IMR-90 (cell line): ENCODE data around the gene GDNF. TPM values are rescaled to one million over a fixed set of nuclear protein-coding genes. Genes with fewer than 3 reads are reported as not detected.

Experiments used
- ATAC-seq: fragments of 200-7000 bp; cut with Tn5 transposase; 2 replicates; pipeline ENCODE4 v1.9.1; 2020; ENCODE audit warnings: low read depth, mild to moderate bottlenecking, moderate library complexity
- BruUV-seq: library from RNA; stranded (reverse); fragments of 400-500 nt; replicated peaks from 2 replicates; lab custom pipeline; 2021; lab: Mats Ljungman, UMichigan
- CTCF ChIA-PET: fragments of 300-600 bp; formaldehyde crosslinking; extraction: SDS; loops from one replicate; lab custom pipeline; 2021; ENCODE audit warnings: antibody characterized with exemption; lab: Yijun Ruan, JAX
- POLR2A ChIA-PET: fragments of 300-600 bp; sonication (Branson Sonifier 250); formaldehyde crosslinking; loops from one replicate; lab custom pipeline; 2022; ENCODE audit warnings: antibody characterized with exemption; ENCODE audit not compliant: unreplicated experiment; lab: Charles Lee
- DNase-seq: peaks from one replicate; pipeline ENCODE4 v3.0.0; 2013
- H2AFZ ChIP-seq: replicated peaks from 2 replicates; pipeline ENCODE3; 2013; ENCODE audit warnings: low read length, mild to moderate bottlenecking; ENCODE audit not compliant: poor library complexity
- H2AK5ac ChIP-seq: 2 replicates; pipeline ENCODE4 v1.6.1; 2013; ENCODE audit warnings: low read depth, low read length, inconsistent platforms
- H2AK9ac ChIP-seq: replicated peaks from 2 replicates; pipeline ENCODE3; 2013; ENCODE audit warnings: mild to moderate bottlenecking, low read depth, low read length, moderate library complexity; ENCODE audit not compliant: poor library complexity
- H2BK120ac ChIP-seq: 2 replicates; pipeline ENCODE4 v1.6.1; 2013; ENCODE audit warnings: low read depth, low read length, inconsistent platforms
- H2BK15ac ChIP-seq: 3 replicates; pipeline ENCODE4 v1.6.1; 2013; ENCODE audit warnings: low read depth, low read length, inconsistent platforms
- H2BK20ac ChIP-seq: 2 replicates; pipeline ENCODE4 v1.6.1; 2013; ENCODE audit warnings: low read depth, mild to moderate bottlenecking, inconsistent platforms, low read length, moderate library complexity
- H2BK5ac ChIP-seq: 2 replicates; pipeline ENCODE4 v1.6.1; 2013; ENCODE audit warnings: mild to moderate bottlenecking, low read depth, low read length, inconsistent platforms; ENCODE audit not compliant: poor library complexity, severe bottlenecking
- H3K14ac ChIP-seq: replicated peaks from 2 replicates; pipeline ENCODE4 v1.6.1; 2013; ENCODE audit warnings: low read depth, low read length, inconsistent platforms
- H3K18ac ChIP-seq: 2 replicates; pipeline ENCODE4 v1.6.1; 2013; ENCODE audit warnings: low read depth, low read length, control low read depth
- H3K23ac ChIP-seq: 2 replicates; pipeline ENCODE4 v1.6.1; 2013; ENCODE audit warnings: low read depth, low read length, inconsistent platforms
- H3K27ac ChIP-seq: 2 replicates; pipeline ENCODE4 v1.5.1; 2013; ENCODE audit warnings: mild to moderate bottlenecking, control low read depth, low read length; ENCODE audit not compliant: insufficient read depth
- H3K27me3 ChIP-seq: 2 replicates; pipeline ENCODE4 v1.6.1; 2013; ENCODE audit warnings: low read length; ENCODE audit not compliant: control insufficient read depth, insufficient read depth
- H3K36me3 ChIP-seq: 2 replicates; pipeline ENCODE4 v1.6.1; 2013; ENCODE audit warnings: low read length, mixed read lengths; ENCODE audit not compliant: control insufficient read depth, insufficient read depth
- H3K4ac ChIP-seq: 2 replicates; pipeline ENCODE4 v1.6.1; 2013; ENCODE audit warnings: low read depth, low read length, inconsistent platforms
- H3K4me1 ChIP-seq: 2 replicates; pipeline ENCODE4 v1.6.1; 2013; ENCODE audit warnings: low read length, mixed read lengths; ENCODE audit not compliant: control insufficient read depth, insufficient read depth
- H3K4me2 ChIP-seq: 2 replicates; pipeline ENCODE4 v1.6.1; 2013; ENCODE audit warnings: low read depth, mild to moderate bottlenecking, control low read depth, low read length, moderate library complexity
- H3K4me3 ChIP-seq: 2 replicates; pipeline ENCODE4 v1.5.1; 2013; ENCODE audit warnings: low read depth, mild to moderate bottlenecking, control low read depth, low read length, moderate library complexity; ENCODE audit not compliant: insufficient read depth
- H3K56ac ChIP-seq: 2 replicates; pipeline ENCODE4 v1.6.1; 2013; ENCODE audit warnings: low read length, inconsistent platforms; ENCODE audit not compliant: insufficient read depth; ENCODE audit errors: extremely low read depth
- H3K79me1 ChIP-seq, 2 experiments: 2 replicates each; pipeline ENCODE4 v1.6.1; 2013; ENCODE audit warnings: low read length in 2 of 2, inconsistent platforms in 1 of 2, low read depth in 1 of 2
- H3K9ac ChIP-seq: 2 replicates; pipeline ENCODE4 v1.6.1; 2013; ENCODE audit warnings: low read depth, low read length, control low read depth
- H3K9me1 ChIP-seq: 2 replicates; pipeline ENCODE4 v1.6.1; 2013; ENCODE audit warnings: low read length, inconsistent platforms; ENCODE audit not compliant: insufficient read depth
- H3K9me3 ChIP-seq: 2 replicates; pipeline ENCODE4 v1.6.1; 2013; ENCODE audit warnings: low read length; ENCODE audit not compliant: control insufficient read depth, insufficient read depth
- H4K20me1 ChIP-seq: 2 replicates; pipeline ENCODE4 v1.6.1; 2013; ENCODE audit warnings: low read length, inconsistent platforms; ENCODE audit not compliant: insufficient read depth
- H4K5ac ChIP-seq: 2 replicates; pipeline ENCODE4 v1.6.1; 2013; ENCODE audit warnings: mild to moderate bottlenecking, low read depth, low read length, control low read depth
- H4K8ac ChIP-seq, 2 experiments: 2 replicates each; pipeline ENCODE4 v1.6.1; 2013; ENCODE audit warnings: low read depth in 2 of 2, low read length in 2 of 2, control low read depth in 1 of 2, inconsistent platforms in 1 of 2
- H4K91ac ChIP-seq: 2 replicates; pipeline ENCODE4 v1.6.1; 2013; ENCODE audit warnings: low read depth, low read length, inconsistent platforms; ENCODE audit not compliant: insufficient read depth
- BHLHE40 ChIP-seq: fragments of 150-350 bp; IDR thresholded peaks from 2 replicates; pipeline ENCODE4 v1.6.1; 2016; ENCODE audit warnings: mild to moderate bottlenecking, low read depth, low read length
- CEBPB ChIP-seq: IDR thresholded peaks from 2 replicates; pipeline ENCODE4 v1.6.1; 2012; ENCODE audit warnings: low read depth, low read length, improper control_type of control experiment
- CHD1 ChIP-seq: IDR thresholded peaks from 2 replicates; pipeline ENCODE4 v1.6.1; 2012; ENCODE audit warnings: low read depth, low read length, improper control_type of control experiment
- CTCF ChIP-seq: conservative IDR thresholded peaks from 2 replicates; pipeline ENCODE4 v1.5.1; 2012; ENCODE audit warnings: mild to moderate bottlenecking, low read depth, low read length, improper control_type of control experiment
- ELK1 ChIP-seq: fragments of 150-350 bp; IDR thresholded peaks from 2 replicates; pipeline ENCODE4 v1.6.1; 2016; ENCODE audit warnings: low read depth, mild to moderate bottlenecking, low read length, moderate library complexity, borderline replicate concordance
- FOS ChIP-seq: fragments of 150-350 bp; IDR thresholded peaks from 2 replicates; pipeline ENCODE4 v1.6.1; 2016; ENCODE audit warnings: low read depth, low read length
- MAFK ChIP-seq: IDR thresholded peaks from 2 replicates; pipeline ENCODE4 v1.6.1; 2012; ENCODE audit warnings: low read depth, low read length, improper control_type of control experiment
- MAZ ChIP-seq: IDR thresholded peaks from 2 replicates; pipeline ENCODE4 v1.6.1; 2012; ENCODE audit warnings: low read depth, mild to moderate bottlenecking, low read length, improper control_type of control experiment, moderate library complexity, borderline replicate concordance
- MXI1 ChIP-seq: IDR thresholded peaks from 2 replicates; pipeline ENCODE4 v1.6.1; 2012; ENCODE audit warnings: low read depth, mild to moderate bottlenecking, low read length, moderate library complexity, borderline replicate concordance
- NFE2L2 ChIP-seq: fragments of 150-350 bp; IDR thresholded peaks from 2 replicates; pipeline ENCODE4 v1.6.1; 2016; ENCODE audit warnings: low read depth, mild to moderate bottlenecking, low read length
- POLR2A ChIP-seq: IDR thresholded peaks from 2 replicates; pipeline ENCODE4 v1.6.1; 2012; ENCODE audit warnings: mild to moderate bottlenecking, low read depth, low read length
- RAD21 ChIP-seq: IDR thresholded peaks from 2 replicates; pipeline ENCODE4 v1.6.1; 2012; ENCODE audit warnings: low read length, improper control_type of control experiment
- RCOR1 ChIP-seq: IDR thresholded peaks from 2 replicates; pipeline ENCODE4 v1.6.1; 2012; ENCODE audit warnings: mild to moderate bottlenecking, low read length, improper control_type of control experiment; ENCODE audit not compliant: insufficient replicate concordance
- RFX5 ChIP-seq: IDR thresholded peaks from 2 replicates; pipeline ENCODE4 v1.8.0; 2012; ENCODE audit warnings: low read depth, mild to moderate bottlenecking, low read length, moderate library complexity
- SMC3 ChIP-seq: fragments of 150-350 bp; IDR thresholded peaks from 2 replicates; pipeline ENCODE4 v1.6.1; 2016; ENCODE audit warnings: low read depth, mild to moderate bottlenecking, antibody characterized with exemption, low read length, moderate library complexity
- USF2 ChIP-seq: fragments of 150-350 bp; IDR thresholded peaks from 2 replicates; pipeline ENCODE4 v1.6.1; 2017; ENCODE audit warnings: mild to moderate bottlenecking, antibody characterized with exemption, low read length, low read depth
- dilution Hi-C: fragments of 300-500 bp; cut with HindIII; formaldehyde crosslinking; loops from one replicate; pipeline ENCODE4 v1.14.3; 2018; ENCODE audit warnings: low sequenced_read_pairs; ENCODE audit not compliant: unreplicated experiment
- in situ Hi-C: fragments of 300-500 bp; cut with MboI; formaldehyde crosslinking; loops from 3 replicates; pipeline ENCODE4 v1.14.3; 2019; ENCODE audit warnings: low sequenced_read_pairs, inconsistent platforms, mixed read lengths
- intact Hi-C: fragments of 100-400 bp; cut with micrococcal nuclease; formaldehyde crosslinking; loops from 2 replicates; pipeline ENCODE4 v1.10.0; 2022
- polyA plus RNA-seq, 3 experiments: library from polyadenylated mRNA; depleted of rRNA; stranded (reverse); fragments of >200 nt; gene quantifications; 2 replicates each; pipeline ENCODE4 v1.2.3, GENCODE V29; 2012; ENCODE audit warnings: low replicate concordance in 1 of 3
- total RNA-seq: library from RNA; depleted of rRNA; stranded (reverse); fragments of >200 nt; gene quantifications from 2 replicates; pipeline ENCODE4 v1.2.3, GENCODE V29; 2012

The GDNF gene
- total and polyA plus RNA-seq, 2 of the 4 experiments (the other 2 are of a cell fraction) = 0.18 to 0.82 TPM

GRCh38 chr5:37768371-37768770, 71.5 kb downstream of the GDNF start:
- H3K4ac ChIP-seq = no peak overlapping the region
- CTCF ChIA-PET = no interaction called here
- no peak overlapping the region for H3K9ac ChIP-seq
- no TSS peak for BruUV-seq
- no peak overlapping the region for H3K4me2 ChIP-seq
- H2BK120ac ChIP-seq = no peak overlapping the region
- H4K20me1 ChIP-seq = peaks cover 6% of the 10 kb centered on the region
- no peak overlapping the region for H4K91ac ChIP-seq
- DNase-seq (no peak), ATAC-seq (no peak)
- no peak overlapping the region for H3K56ac ChIP-seq
- in situ Hi-C loops (no loop called here), dilution Hi-C loops (no loop called here), intact Hi-C loops (no loop called here)
- H3K14ac ChIP-seq = no peak overlapping the region
- no peak overlapping the region for H2AFZ ChIP-seq
- no peak overlapping the region for H3K18ac ChIP-seq
- no peak overlapping the region for H2AK9ac ChIP-seq
- H3K4me1 ChIP-seq = peaks cover 21% of the 10 kb centered on the region
- no peak overlapping the region for H3K27ac ChIP-seq
- H2BK20ac ChIP-seq = no peak overlapping the region
- no peak for TF ChIP-seq ELK1
- TF ChIP-seq CTCF = no peak
- no peak for TF ChIP-seq RAD21
- no peak for TF ChIP-seq MAFK
- no peak for TF ChIP-seq CHD1
- TF ChIP-seq CEBPB = no peak
- no peak for TF ChIP-seq NFE2L2
- no peak for TF ChIP-seq RCOR1
- TF ChIP-seq FOS = no peak
- no peak for TF ChIP-seq RFX5
- TF ChIP-seq MXI1 = no peak
- no peak for TF ChIP-seq SMC3
- no peak for TF ChIP-seq MAZ
- TF ChIP-seq USF2 = no peak
- TF ChIP-seq POLR2A = no peak
- TF ChIP-seq BHLHE40 = no peak
- peaks cover 7% of the 10 kb centered on the region for H3K9me1 ChIP-seq
- no peak overlapping the region for H3K4me3 ChIP-seq
- H4K5ac ChIP-seq = no peak overlapping the region
- no peak overlapping the region for H2BK5ac ChIP-seq
- H4K8ac ChIP-seq = no peak overlapping the region
- H2AK5ac ChIP-seq = no peak overlapping the region
- H3K23ac ChIP-seq = no peak overlapping the region
- H3K27me3 ChIP-seq = no peaks in the 10 kb centered on the region
- no peaks in the 10 kb centered on the region for H3K79me1 ChIP-seq
- H2BK15ac ChIP-seq = no peak overlapping the region
- no peaks in the 10 kb centered on the region for H3K9me3 ChIP-seq
- POLR2A ChIA-PET = no interaction called here
- no peaks in the 10 kb centered on the region for H3K36me3 ChIP-seq
